WTC11 (cell line): ENCODE data around the gene HOXB3.

Experiments used
- CTCF ChIP-seq: fragments of 200-600 bp; IDR thresholded peaks from 2 replicates; pipeline ENCODE4 v1.8.0; 2022; ENCODE audit warnings: antibody characterized with exemption
- NFYB ChIP-seq: sonication (generic); formaldehyde crosslinking; conservative IDR thresholded peaks from 2 replicates; pipeline ENCODE4 v1.8.0; 2022; ENCODE audit warnings: low read depth, missing genetic modification reagents
- TF ChIP-seq, protein P1 (sequence below): sonication (generic); formaldehyde crosslinking; IDR thresholded peaks from 2 replicates; pipeline ENCODE4 v1.8.0; 2022; ENCODE audit warnings: mild to moderate bottlenecking, missing genetic modification reagents

GRCh38 chr17:48559122-48559839 lies 30.8 kb downstream of the HOXB3 start:
- no peak for TF ChIP-seq NFYB (CRISPR knock-in tag)
- no peak for TF ChIP-seq CTCF
- TF ChIP-seq, protein P1, sequence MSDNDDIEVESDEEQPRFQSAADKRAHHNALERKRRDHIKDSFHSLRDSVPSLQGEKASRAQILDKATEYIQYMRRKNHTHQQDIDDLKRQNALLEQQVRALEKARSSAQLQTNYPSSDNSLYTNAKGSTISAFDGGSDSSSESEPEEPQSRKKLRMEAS: no peak
